ENCODE results near the gene PSME2. TPM values are rescaled to one million over a fixed set of nuclear protein-coding genes. Genes with fewer than 3 reads are reported as not detected.

Gene PSME2
- total RNA-seq, 1 donor from 2014 or later: 120 TPM

- Mint-ChIP-seq H3K27ac (no peak overlapping the region), H3K4me1 (ENCODE audit: low read depth) (peaks cover 10% of the 10 kb centered on the region), H3K36me3 (ENCODE audit: insufficient read depth) (peaks cover 22% of the 10 kb centered on the region), H3K4me3 (ENCODE audit: low read depth) (no peak overlapping the region), H3K27me3 (no peaks in the 10 kb centered on the region), H3K9me3 (ENCODE audit: low read depth) (no peaks in the 10 kb centered on the region)
- TF ChIP-seq CTCF (IDR thresholded peaks at IDR 0.05; ENCODE audit: unreplicated experiment): no peak
- no peak for DNase-seq (ENCODE audit: low spot score, unreplicated experiment)
Measured at GRCh38 chr14:24156840-24157239, 10.4 kb upstream of the PSME2 start.

GRCh38 chr14:24155100-24155499, 8.7 kb upstream of the PSME2 start:
- H3K27me3 Mint-ChIP-seq: no peaks in the 10 kb centered on the region
- H3K27ac Mint-ChIP-seq: no peak overlapping the region
- H3K4me1 Mint-ChIP-seq (ENCODE audit: low read depth): no peaks in the 10 kb centered on the region
- H3K9me3 Mint-ChIP-seq (ENCODE audit: low read depth): no peaks in the 10 kb centered on the region
- H3K36me3 Mint-ChIP-seq (ENCODE audit: insufficient read depth): peaks cover 22% of the 10 kb centered on the region
- no peak overlapping the region for H3K4me3 Mint-ChIP-seq (ENCODE audit: low read depth)
- TF ChIP-seq CTCF (IDR thresholded peaks at IDR 0.05; ENCODE audit: unreplicated experiment): no peak
- DNase-seq (ENCODE audit: low spot score, unreplicated experiment): no peak

- no peak for DNase-seq (ENCODE audit: low spot score, unreplicated experiment)
- H3K27me3 Mint-ChIP-seq: no peaks in the 10 kb centered on the region
- no peak for TF ChIP-seq CTCF (IDR thresholded peaks at IDR 0.05; ENCODE audit: unreplicated experiment)
- no peak overlapping the region for H3K4me3 Mint-ChIP-seq (ENCODE audit: low read depth)
- no peak overlapping the region for H3K27ac Mint-ChIP-seq
- peaks cover 15% of the 10 kb centered on the region for H3K36me3 Mint-ChIP-seq (ENCODE audit: insufficient read depth)
- H3K4me1 Mint-ChIP-seq (ENCODE audit: low read depth): peaks cover 7% of the 10 kb centered on the region
- no peaks in the 10 kb centered on the region for H3K9me3 Mint-ChIP-seq (ENCODE audit: low read depth)
Measured at GRCh38 chr14:24151404-24152080, 5.1 kb upstream of the PSME2 start.

GRCh38 chr14:24150993-24151392, 4.6 kb upstream of the PSME2 start:
- peaks cover 12% of the 10 kb centered on the region for H3K4me1 Mint-ChIP-seq (ENCODE audit: low read depth)
- H3K27me3 Mint-ChIP-seq: no peaks in the 10 kb centered on the region
- no peak overlapping the region for H3K27ac Mint-ChIP-seq
- no peak overlapping the region for H3K4me3 Mint-ChIP-seq (ENCODE audit: low read depth)
- no peak for DNase-seq (ENCODE audit: low spot score, unreplicated experiment)
- no peaks in the 10 kb centered on the region for H3K9me3 Mint-ChIP-seq (ENCODE audit: low read depth)
- H3K36me3 Mint-ChIP-seq (ENCODE audit: insufficient read depth): peaks cover 15% of the 10 kb centered on the region
- no peak for TF ChIP-seq CTCF (IDR thresholded peaks at IDR 0.05; ENCODE audit: unreplicated experiment)

- Mint-ChIP-seq H3K4me3 (ENCODE audit: low read depth) (no peak overlapping the region), H3K4me1 (ENCODE audit: low read depth) (peaks cover 16% of the 10 kb centered on the region), H3K27ac (no peak overlapping the region), H3K27me3 (no peaks in the 10 kb centered on the region), H3K36me3 (ENCODE audit: insufficient read depth) (peaks cover 13% of the 10 kb centered on the region), H3K9me3 (ENCODE audit: low read depth) (no peaks in the 10 kb centered on the region)
- TF ChIP-seq CTCF (IDR thresholded peaks at IDR 0.05; ENCODE audit: unreplicated experiment): no peak
- no peak for DNase-seq (ENCODE audit: low spot score, unreplicated experiment)
Measured at GRCh38 chr14:24150567-24150966, 4.2 kb upstream of the PSME2 start.
